ENCODE data around the gene GIGYF1.

- TF ChIP-seq POLR2A (IDR thresholded peaks at IDR 0.05), result no peak
- no peak for TF ChIP-seq CTCF (IDR thresholded peaks at IDR 0.05)
Measured at GRCh38 chr7:100739934-100740333, 45.9 kb upstream of the GIGYF1 start.
